OCI-LY1 (cell line): ENCODE data around the gene VAV3.

ENCODE experiments used
- CTCF ChIP-seq: fragments of 200-600 bp; sonication (generic), shearing (Covaris generic); IDR thresholded peaks from 2 replicates; pipeline ENCODE4 v1.5.1; 2017; ENCODE audit warnings: mild to moderate bottlenecking, antibody characterized with exemption, low read length, moderate library complexity, mixed read lengths
- EZH2 ChIP-seq: fragments of 200-600 bp; sonication (generic), shearing (Covaris generic); IDR thresholded peaks from 2 replicates; pipeline ENCODE4 v1.8.0; 2017; ENCODE audit warnings: borderline replicate concordance, mixed run types, mild to moderate bottlenecking, antibody characterized with exemption, low read length, moderate library complexity, mixed read lengths

GRCh38 chr1:107609808-107610207 lies 355.2 kb downstream of the VAV3 start:
- no peak for TF ChIP-seq CTCF
- TF ChIP-seq EZH2: no peak
